H1 (cell line): ENCODE data around the gene PLXNB1. TPM values are rescaled to one million over a fixed set of nuclear protein-coding genes. Genes with fewer than 3 reads are reported as not detected.
A peak's percentile ranks its signal among the peaks of the same experiment; 100 is the strongest.

Experiments used
- ASH2L ChIP-seq: fragments of 200-600, 300-600 bp; sonication (generic); IDR thresholded peaks from one replicate; pipeline ENCODE4 v1.7.1; 2017; ENCODE audit warnings: low read length
- BACH1 ChIP-seq: IDR thresholded peaks from 2 replicates; pipeline ENCODE4 v1.6.1; 2012; ENCODE audit warnings: low read length, improper control_type of control experiment
- BRCA1 ChIP-seq: IDR thresholded peaks from 2 replicates; pipeline ENCODE4 v1.6.1; 2012; ENCODE audit warnings: low read depth, low read length, improper control_type of control experiment
- CEBPB ChIP-seq: IDR thresholded peaks from 2 replicates; pipeline ENCODE4 v1.6.1; 2012; ENCODE audit warnings: low read depth, low read length
- CHD1 ChIP-seq: IDR thresholded peaks from 2 replicates; pipeline ENCODE4 v1.6.1; 2012; ENCODE audit warnings: low read depth, low read length, improper control_type of control experiment
- EP300 ChIP-seq, 2 experiments: IDR thresholded peaks; 1 replicate in 1 of 2; 2 replicates in 1 of 2; pipeline ENCODE4 v1.6.1; 2011 to 2012; ENCODE audit warnings: low read depth in 2 of 2, low read length in 2 of 2, mild to moderate bottlenecking in 2 of 2, borderline replicate concordance in 1 of 2, inconsistent platforms in 1 of 2, moderate library complexity in 1 of 2
- FOSL1 ChIP-seq: IDR thresholded peaks from 2 replicates; pipeline ENCODE4 v1.6.1; 2011; ENCODE audit warnings: mild to moderate bottlenecking, low read depth, low read length, moderate library complexity; ENCODE audit not compliant: insufficient read depth
- GABPA ChIP-seq: IDR thresholded peaks from 2 replicates; pipeline ENCODE4 v1.6.1; 2011; ENCODE audit warnings: mild to moderate bottlenecking, low read length, moderate library complexity, borderline replicate concordance; ENCODE audit not compliant: insufficient read depth
- GTF2F1 ChIP-seq: IDR thresholded peaks from 2 replicates; pipeline ENCODE4 v1.6.1; 2012; ENCODE audit warnings: low read depth, low read length, improper control_type of control experiment, borderline replicate concordance
- JUN ChIP-seq: IDR thresholded peaks from 2 replicates; pipeline ENCODE4 v1.6.1; 2011; ENCODE audit warnings: low read depth, mild to moderate bottlenecking, improper control_type of control experiment, low read length
- NANOG ChIP-seq: IDR thresholded peaks from 2 replicates; pipeline ENCODE4 v1.6.1; 2011; ENCODE audit warnings: low read length, low read depth, mild to moderate bottlenecking, inconsistent platforms; ENCODE audit not compliant: insufficient read depth, poor library complexity, severe bottlenecking
- RBBP5 ChIP-seq: IDR thresholded peaks from 2 replicates; pipeline ENCODE4 v1.7.1; 2012; ENCODE audit warnings: low read depth, mild to moderate bottlenecking, inconsistent platforms, low read length, moderate library complexity, borderline replicate concordance
- SIN3A ChIP-seq, 2 experiments: IDR thresholded peaks in 1 of 2; conservative IDR thresholded peaks in 1 of 2; 2 replicates each; pipeline ENCODE4 v1.6.1; 2011 to 2012; ENCODE audit warnings: low read length in 2 of 2, improper control_type of control experiment in 1 of 2, low read depth in 1 of 2, mild to moderate bottlenecking in 1 of 2
- SIRT6 ChIP-seq: IDR thresholded peaks from one replicate; pipeline ENCODE4 v1.7.1; 2012; ENCODE audit warnings: low read length, inconsistent platforms
- SIX5 ChIP-seq: IDR thresholded peaks from 2 replicates; pipeline ENCODE4 v1.6.1; 2011; ENCODE audit warnings: mild to moderate bottlenecking, low read depth, low read length
- SP1 ChIP-seq: IDR thresholded peaks from 2 replicates; pipeline ENCODE4 v1.6.1; 2011; ENCODE audit warnings: low read depth, low read length
- SP2 ChIP-seq: IDR thresholded peaks from 2 replicates; pipeline ENCODE4 v1.6.1; 2012; ENCODE audit warnings: mild to moderate bottlenecking, low read length, inconsistent platforms
- TAF1 ChIP-seq: IDR thresholded peaks from 2 replicates; pipeline ENCODE4 v1.6.1; 2011; ENCODE audit warnings: mild to moderate bottlenecking, low read depth, low read length
- TBP ChIP-seq: IDR thresholded peaks from 2 replicates; pipeline ENCODE4 v1.6.1; 2011; ENCODE audit warnings: low read depth, low read length, improper control_type of control experiment
- TCF12 ChIP-seq: IDR thresholded peaks from 2 replicates; pipeline ENCODE4 v1.6.1; 2011; ENCODE audit warnings: low read depth, mild to moderate bottlenecking, low read length
- polyA plus RNA-seq, 7 experiments: library from polyadenylated mRNA; depleted of rRNA in 3 of 7; stranded (reverse) in 5 of 7; unstranded in 2 of 7; fragments of >200 nt in 5 of 7; fragments of 200-250 nt in 2 of 7; gene quantifications; 1 replicate in 5 of 7; 2 replicates in 1 of 7; 4 replicates in 1 of 7; pipeline versions ENCODE4 v1.2.1 to v1.2.3, GENCODE V29; 2011 to 2013; ENCODE audit warnings: missing spikeins in 2 of 7, mixed read lengths in 2 of 7
- total RNA-seq: library from RNA; stranded (reverse); fragmentation: NEBNext Ultra II Directional; extraction: Animal tissue kit (Norgen Biotek cat#: 25700); gene quantifications from 2 replicates; pipeline ENCODE4 v1.2.1, GENCODE V29; 2021
- TF ChIP-seq, protein P1 (sequence below): IDR thresholded peaks from 2 replicates; pipeline ENCODE4 v1.6.1; 2012; ENCODE audit warnings: low read length, inconsistent platforms
- TF ChIP-seq, protein P2 (sequence below): IDR thresholded peaks from 2 replicates; pipeline ENCODE4 v1.6.1; 2011; ENCODE audit warnings: low read length, improper control_type of control experiment

The PLXNB1 gene
- total and polyA plus RNA-seq, 2 of the 8 experiments (the other 6 are each of a cell fraction or from before 2014, with no cell fraction given): 109 to 114 TPM

DNA sequence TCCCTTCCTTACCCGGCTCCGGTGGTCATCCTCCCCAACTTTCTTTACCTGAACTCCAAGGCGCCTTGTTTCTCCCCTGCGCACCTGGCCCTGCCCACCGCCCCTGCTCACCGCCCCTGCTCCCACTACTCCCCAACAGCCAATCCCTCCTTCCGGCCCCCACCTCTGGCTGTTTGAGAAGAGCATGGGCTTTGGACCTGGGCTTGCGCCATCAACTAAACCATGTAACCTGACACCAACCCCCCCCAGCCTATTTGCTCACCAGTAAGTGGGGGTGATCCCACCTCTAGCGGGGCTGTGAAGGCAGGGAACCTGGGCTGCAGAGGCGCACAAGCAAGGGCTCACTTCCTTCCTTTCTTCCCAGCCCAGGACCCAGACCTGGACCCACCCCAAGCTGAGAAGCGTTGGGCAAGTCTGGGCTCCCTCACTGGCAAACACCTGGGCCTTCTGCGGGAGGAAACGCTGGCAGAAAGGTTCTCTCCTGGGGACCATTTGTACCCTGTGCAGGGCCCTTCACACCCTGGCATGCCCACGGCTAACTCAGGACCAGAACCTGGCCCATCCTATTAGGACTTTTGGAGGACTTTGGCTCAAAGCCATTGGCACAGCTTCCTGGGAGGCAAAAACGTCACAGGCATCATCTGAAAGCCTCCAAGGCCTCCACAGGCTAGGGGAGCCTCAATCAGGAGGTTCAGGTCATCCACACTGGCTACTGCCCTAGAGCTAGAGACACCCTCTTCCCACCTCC lies at the start of gene PLXNB1 (continued):
- TF ChIP-seq SP1: peak; percentile 38; the same call in 1 of the 2 replicates
- TF ChIP-seq RBBP5: 0 out of 2 replicates have a peak, but pooled peaks have one; percentile 64
- no peak for TF ChIP-seq TCF12
- no peak for TF ChIP-seq JUN
- TF ChIP-seq ASH2L: peak; percentile 41
- TF ChIP-seq SIN3A (conservative IDR thresholded peaks at IDR 0.05 in 1 of 2, IDR thresholded peaks at IDR 0.05 in 1 of 2; ENCODE audit: low read depth in 1 of 2, low read length in 2 of 2): peak in 1 of 2 experiments; percentile 53; a peak in 1 of 4 replicates
- TF ChIP-seq, protein P1, sequence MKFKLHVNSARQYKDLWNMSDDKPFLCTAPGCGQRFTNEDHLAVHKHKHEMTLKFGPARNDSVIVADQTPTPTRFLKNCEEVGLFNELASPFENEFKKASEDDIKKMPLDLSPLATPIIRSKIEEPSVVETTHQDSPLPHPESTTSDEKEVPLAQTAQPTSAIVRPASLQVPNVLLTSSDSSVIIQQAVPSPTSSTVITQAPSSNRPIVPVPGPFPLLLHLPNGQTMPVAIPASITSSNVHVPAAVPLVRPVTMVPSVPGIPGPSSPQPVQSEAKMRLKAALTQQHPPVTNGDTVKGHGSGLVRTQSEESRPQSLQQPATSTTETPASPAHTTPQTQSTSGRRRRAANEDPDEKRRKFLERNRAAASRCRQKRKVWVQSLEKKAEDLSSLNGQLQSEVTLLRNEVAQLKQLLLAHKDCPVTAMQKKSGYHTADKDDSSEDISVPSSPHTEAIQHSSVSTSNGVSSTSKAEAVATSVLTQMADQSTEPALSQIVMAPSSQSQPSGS: 0 out of 2 replicates have a peak, but pooled peaks have one; percentile 24
- peak; percentile 94 for TF ChIP-seq CEBPB
- TF ChIP-seq GTF2F1: no peak
- TF ChIP-seq EP300 (IDR thresholded peaks at IDR 0.05; ENCODE audit: borderline replicate concordance in 1 of 2, low read depth in 2 of 2, low read length in 2 of 2): peak in 1 of 2 experiments; percentile 45; a peak in 1 of 3 replicates
- no peak for TF ChIP-seq BRCA1
- TF ChIP-seq, protein P2, sequence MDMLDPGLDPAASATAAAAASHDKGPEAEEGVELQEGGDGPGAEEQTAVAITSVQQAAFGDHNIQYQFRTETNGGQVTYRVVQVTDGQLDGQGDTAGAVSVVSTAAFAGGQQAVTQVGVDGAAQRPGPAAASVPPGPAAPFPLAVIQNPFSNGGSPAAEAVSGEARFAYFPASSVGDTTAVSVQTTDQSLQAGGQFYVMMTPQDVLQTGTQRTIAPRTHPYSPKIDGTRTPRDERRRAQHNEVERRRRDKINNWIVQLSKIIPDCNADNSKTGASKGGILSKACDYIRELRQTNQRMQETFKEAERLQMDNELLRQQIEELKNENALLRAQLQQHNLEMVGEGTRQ: no peak
- TF ChIP-seq TBP: peak; percentile 20; the same call in 1 of the 2 replicates
- no peak for TF ChIP-seq NANOG
- no peak for TF ChIP-seq BACH1
- no peak for TF ChIP-seq GABPA
- TF ChIP-seq SIX5: peak; percentile 52
- no peak for TF ChIP-seq CHD1
- no peak for TF ChIP-seq SP2
- peak; percentile 70; the same call in 1 of the 2 replicates for TF ChIP-seq TAF1
- TF ChIP-seq SIRT6: no peak
- TF ChIP-seq FOSL1: no peak
